BJ (cell line): ENCODE data around the gene TEN1. TPM values are rescaled to one million over a fixed set of nuclear protein-coding genes. Genes with fewer than 3 reads are reported as not detected.
"Not testable (repeated sequence)": the region's sequence is repeated elsewhere in the genome, so short reads cannot be mapped to it uniquely, and the experiment has no call there.

Experiments
- CTCF ChIA-PET: fragments of 350-600 bp; formaldehyde crosslinking; extraction: SDS; loops from one replicate; lab custom pipeline; 2021; ENCODE audit warnings: antibody characterized with exemption, inconsistent platforms; lab: Yijun Ruan, JAX
- POLR2A ChIA-PET: fragments of 300-600 bp; sonication (Branson Sonifier 250); formaldehyde crosslinking; extraction: SDS; loops from one replicate; lab custom pipeline; 2021; ENCODE audit warnings: antibody characterized with exemption; lab: Charles Lee
- DNase-seq: peaks from one replicate; pipeline ENCODE4 v3.0.0-alpha.2; 2011; ENCODE audit warnings: low read depth
- H3K27me3 ChIP-seq: 2 replicates; pipeline ENCODE4 v1.6.0; 2011; ENCODE audit warnings: low read length; ENCODE audit not compliant: control insufficient read depth, insufficient read depth
- H3K36me3 ChIP-seq: 2 replicates; pipeline ENCODE4 v1.5.1; 2011; ENCODE audit warnings: low read length; ENCODE audit not compliant: control insufficient read depth, insufficient read depth
- H3K4me3 ChIP-seq: 2 replicates; pipeline ENCODE4 v1.5.1; 2011; ENCODE audit warnings: low read depth, mild to moderate bottlenecking, control low read depth, low read length
- CTCF ChIP-seq: IDR thresholded peaks from 2 replicates; pipeline ENCODE4 v1.5.1; 2011; ENCODE audit warnings: low read depth, mild to moderate bottlenecking, control low read depth, inconsistent platforms, low read length, moderate library complexity; ENCODE audit not compliant: insufficient read depth
- polyA plus RNA-seq: library from polyadenylated mRNA; depleted of rRNA; stranded (reverse); fragments of >200 nt; gene quantifications from 2 replicates; pipeline ENCODE4 v1.2.3, GENCODE V29; 2011

TEN1 gene
- polyA plus RNA-seq, 1 experiment = 25.6 TPM

GRCh38 chr17:75970011-75970523, 9.0 kb upstream of the TEN1 start:
- DNase-seq = no peak
- H3K36me3 ChIP-seq = no peaks in the 10 kb centered on the region
- ChIA-PET POLR2A (no interaction called here), CTCF (no interaction called here)
- H3K4me3 ChIP-seq = no peak overlapping the region
- no peak for TF ChIP-seq CTCF
- no peaks in the 10 kb centered on the region for H3K27me3 ChIP-seq

GRCh38 chr17:75970626-75971025, 8.4 kb upstream of the TEN1 start:
- no peak for TF ChIP-seq CTCF
- ChIA-PET CTCF (no interaction called here), POLR2A (no interaction called here)
- no peaks in the 10 kb centered on the region for H3K36me3 ChIP-seq
- H3K27me3 ChIP-seq = no peaks in the 10 kb centered on the region
- DNase-seq = no peak
- no peak overlapping the region for H3K4me3 ChIP-seq

GRCh38 chr17:75975187-75975586, 3.9 kb upstream of the TEN1 start:
- POLR2A ChIA-PET, DNase-seq, H3K27me3 ChIP-seq, H3K4me3 ChIP-seq, CTCF ChIA-PET, H3K36me3 ChIP-seq: not testable (repeated sequence)

- H3K27me3 ChIP-seq = no peaks in the 10 kb centered on the region
- no peaks in the 10 kb centered on the region for H3K36me3 ChIP-seq
- TF ChIP-seq CTCF = no peak
- no peak overlapping the region for H3K4me3 ChIP-seq
- no peak for DNase-seq
- ChIA-PET CTCF (no interaction called here), POLR2A (no interaction called here)
Observed at GRCh38 chr17:75975757-75976174, 3.3 kb upstream of the TEN1 start.

- DNase-seq = no peak
- ChIA-PET CTCF (interaction anchor here (1.0 kb wide), 1 partner anchor 71 kb away, joined by 3 read pairs; no protein-coding TSS in a partner anchor), POLR2A (no interaction called here)
- H3K27me3 ChIP-seq = no peaks in the 10 kb centered on the region
- TF ChIP-seq CTCF = no peak
- no peaks in the 10 kb centered on the region for H3K36me3 ChIP-seq
- H3K4me3 ChIP-seq = no peak overlapping the region
Observed at GRCh38 chr17:75976175-75976848, 2.7 kb upstream of the TEN1 start.
